Measurements from ENCODE around the gene SLC48A1.

The SLC48A1 gene

DNA sequence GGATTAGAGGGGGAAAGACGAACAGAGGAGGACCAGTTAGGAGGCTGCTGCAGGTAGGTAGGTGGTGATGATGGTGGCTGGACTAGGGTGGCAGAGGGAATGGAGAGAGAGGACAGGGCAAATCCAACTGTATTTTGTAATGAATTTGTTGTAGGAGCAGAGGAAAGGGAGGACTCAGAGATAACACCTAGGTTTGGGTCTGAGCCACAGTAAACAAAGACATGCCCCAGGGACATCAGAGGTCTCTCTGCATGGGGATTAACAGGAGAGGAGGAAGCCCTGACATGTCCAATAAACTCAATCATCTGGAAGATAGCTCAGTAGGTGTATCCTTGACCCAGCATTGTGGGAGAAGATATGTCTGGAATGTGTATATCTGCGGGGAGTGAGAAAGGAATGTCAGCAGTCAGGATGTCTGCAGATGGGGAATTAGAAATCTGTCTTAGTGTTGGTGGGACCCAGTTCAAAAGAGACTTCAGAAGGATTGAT lies 4.7 kb upstream of the SLC48A1 start:
- H3K27ac ChIP-seq: no peak overlapping the region
- no peaks in the 10 kb centered on the region for H3K36me3 ChIP-seq (ENCODE audit: insufficient read depth, low read length)
- DNase-seq (ENCODE audit: low read depth, low spot score): no peak
- no peak overlapping the region; the same call in 1 of the 2 replicates for H3K4me3 ChIP-seq
- H3K9ac ChIP-seq (ENCODE audit: insufficient read length): no peak overlapping the region
- TF ChIP-seq EZH2 (IDR thresholded peaks at IDR 0.05) (no peak), FOXP2 (optimal IDR thresholded peaks at IDR 0.05; ENCODE audit: control extremely low read depth, extremely low read length, insufficient read depth) (no peak), POLR2AphosphoS5 (IDR thresholded peaks at IDR 0.05; ENCODE audit: borderline replicate concordance, low read depth, low read length) (no peak)
- no peaks in the 10 kb centered on the region for H3K9me3 ChIP-seq (ENCODE audit: low read depth, low read length)

DNA sequence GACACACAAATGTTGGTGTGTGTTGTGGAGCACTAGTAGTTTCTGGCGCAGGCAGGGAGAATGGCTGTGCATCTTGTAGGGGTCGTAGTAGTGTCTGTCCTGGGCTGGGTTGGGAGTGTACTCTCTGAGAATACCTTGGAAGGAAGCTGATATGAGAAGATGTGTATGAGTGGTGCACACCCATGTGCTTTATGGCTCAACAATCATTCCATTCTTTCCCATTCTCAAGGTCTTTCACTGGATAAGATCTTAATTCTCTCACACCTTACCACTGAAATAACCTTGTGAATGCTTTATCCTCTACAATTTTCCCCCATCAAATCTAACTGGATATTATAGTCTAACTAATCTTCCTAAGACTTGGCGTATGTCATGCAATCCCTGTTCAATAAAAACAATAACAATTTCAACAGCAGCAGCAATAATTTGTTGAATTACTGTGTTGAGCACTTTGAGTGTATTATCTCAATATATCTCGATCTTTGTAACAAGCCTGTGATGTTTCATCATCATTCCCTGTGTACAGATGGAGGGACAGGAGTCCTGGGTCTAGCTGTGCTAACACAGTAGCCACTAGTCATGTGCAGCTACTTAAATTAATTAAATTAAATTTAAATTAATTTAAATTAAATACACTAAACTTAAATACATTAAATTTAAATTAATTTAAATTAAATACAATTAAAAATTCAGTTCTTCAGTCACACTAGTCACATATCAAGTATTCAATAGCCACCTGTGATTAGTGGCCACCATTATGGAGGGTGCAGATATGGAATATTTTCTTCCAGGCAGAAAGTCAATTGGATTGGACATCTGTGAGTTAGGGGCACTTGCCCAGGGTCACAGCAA lies 3.6 kb upstream of the SLC48A1 start:
- H3K9ac ChIP-seq (ENCODE audit: insufficient read length): peak overlapping the region; percentile 16
- TF ChIP-seq POLR2AphosphoS5 (IDR thresholded peaks at IDR 0.05; ENCODE audit: borderline replicate concordance, low read depth, low read length) (no peak), FOXP2 (optimal IDR thresholded peaks at IDR 0.05; ENCODE audit: control extremely low read depth, extremely low read length, insufficient read depth) (no peak), EZH2 (IDR thresholded peaks at IDR 0.05) (no peak)
- DNase-seq (ENCODE audit: low read depth, low spot score): no peak
- no peaks in the 10 kb centered on the region for H3K9me3 ChIP-seq (ENCODE audit: low read depth, low read length)
- no peaks in the 10 kb centered on the region for H3K36me3 ChIP-seq (ENCODE audit: insufficient read depth, low read length)
- H3K4me3 ChIP-seq: peak overlapping the region; percentile 63; the same call in 1 of the 2 replicates
- peak overlapping the region; percentile 49; the same call in 1 of the 2 replicates for H3K27ac ChIP-seq

DNA sequence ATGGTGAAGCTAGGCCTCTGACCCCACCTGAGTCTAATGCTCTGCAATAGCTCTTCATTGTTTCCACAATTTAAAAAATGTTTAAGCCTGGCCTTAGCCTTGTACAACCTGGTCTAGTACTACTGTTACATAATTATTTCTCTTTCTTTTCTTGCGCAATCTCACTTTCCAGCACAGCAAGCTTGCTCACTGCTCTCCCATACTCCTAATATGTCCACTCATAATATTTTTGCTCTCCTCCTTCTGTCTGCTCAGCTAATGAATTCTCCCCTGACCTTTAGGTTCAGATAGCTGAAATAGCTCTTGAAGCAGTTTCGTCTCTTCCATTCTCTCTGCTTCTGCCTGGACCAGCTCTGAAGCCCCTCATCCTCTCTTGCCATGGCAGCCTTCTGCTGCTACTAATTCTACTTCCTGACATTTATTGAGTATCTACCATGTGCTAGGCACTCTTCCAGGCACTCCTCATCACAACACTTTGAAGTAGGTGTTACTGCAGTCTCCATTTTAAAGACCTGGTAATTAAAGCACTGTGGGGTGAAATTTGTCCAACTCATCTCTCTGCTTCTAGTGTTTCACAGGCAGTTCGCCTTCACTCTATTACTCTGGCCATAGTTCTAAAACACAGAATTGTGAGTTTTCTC lies 2.8 kb upstream of the SLC48A1 start:
- TF ChIP-seq EZH2 (IDR thresholded peaks at IDR 0.05): no peak
- TF ChIP-seq POLR2AphosphoS5 (IDR thresholded peaks at IDR 0.05; ENCODE audit: borderline replicate concordance, low read depth, low read length): no peak
- no peak for TF ChIP-seq FOXP2 (optimal IDR thresholded peaks at IDR 0.05; ENCODE audit: control extremely low read depth, extremely low read length, insufficient read depth)
- no peak for DNase-seq (ENCODE audit: low read depth, low spot score)
- peak overlapping the region; percentile 63 for H3K4me3 ChIP-seq
- H3K9me3 ChIP-seq (ENCODE audit: low read depth, low read length): no peaks in the 10 kb centered on the region
- H3K36me3 ChIP-seq (ENCODE audit: insufficient read depth, low read length): no peaks in the 10 kb centered on the region
- peak overlapping the region; percentile 26 for H3K9ac ChIP-seq (ENCODE audit: insufficient read length)
- H3K27ac ChIP-seq: peak overlapping the region; percentile 49; the same call in 1 of the 2 replicates

DNA sequence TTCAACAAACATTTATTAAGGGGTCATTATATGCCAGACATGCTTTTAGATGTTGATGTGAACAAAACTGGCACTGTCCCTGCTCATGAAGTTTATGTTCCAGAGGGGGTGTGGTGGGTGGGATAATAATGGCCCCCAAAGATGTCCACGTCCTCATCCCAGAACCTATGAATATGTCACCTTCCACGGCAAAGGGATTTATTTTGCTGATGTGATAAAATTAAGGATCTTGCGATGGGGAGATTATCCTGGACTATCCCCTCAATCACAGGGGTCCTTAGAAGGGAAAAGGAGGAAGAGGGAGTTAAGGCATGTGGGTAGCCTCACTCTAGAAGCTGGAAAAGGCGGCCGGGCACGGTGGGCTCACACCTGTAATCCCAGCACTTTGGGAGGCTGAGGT lies 1.7 kb upstream of the SLC48A1 start:
- Histone ChIP-seq H3K36me3 (ENCODE audit: insufficient read depth, low read length) (no peaks in the 10 kb centered on the region), H3K27ac (no peak overlapping the region), H3K4me3 (no peak overlapping the region), H3K9me3 (ENCODE audit: low read depth, low read length) (no peaks in the 10 kb centered on the region), H3K9ac (ENCODE audit: insufficient read length) (no peak overlapping the region)
- DNase-seq (ENCODE audit: low read depth, low spot score): no peak
- TF ChIP-seq FOXP2 (optimal IDR thresholded peaks at IDR 0.05; ENCODE audit: control extremely low read depth, extremely low read length, insufficient read depth) (no peak), EZH2 (IDR thresholded peaks at IDR 0.05) (no peak), POLR2AphosphoS5 (IDR thresholded peaks at IDR 0.05; ENCODE audit: borderline replicate concordance, low read depth, low read length) (no peak)

DNA sequence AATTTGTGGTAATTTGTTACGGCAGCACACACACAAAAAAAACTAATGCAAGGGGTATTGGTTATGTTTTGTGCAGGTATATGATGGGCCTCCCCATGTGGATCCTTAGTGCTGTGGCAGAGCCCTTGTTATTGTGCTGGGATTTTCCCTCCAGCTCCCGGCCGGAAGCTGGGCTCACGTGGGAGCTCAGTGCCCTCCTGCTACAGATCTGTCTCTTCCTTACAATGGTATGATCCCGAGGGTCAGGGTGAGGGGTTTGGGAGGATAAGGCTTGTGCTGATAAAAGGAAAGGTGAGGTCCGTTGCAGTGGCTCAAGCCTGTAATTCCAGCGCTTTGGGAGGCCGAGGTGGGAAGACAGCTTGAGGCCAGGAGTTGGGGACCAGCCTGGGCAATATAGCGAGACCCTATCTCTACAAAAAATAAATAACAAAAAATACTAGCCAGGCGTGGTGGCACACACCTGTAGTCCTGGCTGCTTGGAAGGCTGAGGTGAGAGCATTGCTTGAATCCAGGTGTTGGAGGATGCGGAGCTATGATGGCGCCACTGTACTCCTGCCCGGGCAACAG lies 861 bp upstream of the SLC48A1 start:
- no peak overlapping the region for H3K27ac ChIP-seq
- DNase-seq (ENCODE audit: low read depth, low spot score): no peak
- H3K9ac ChIP-seq (ENCODE audit: insufficient read length): no peak overlapping the region
- no peaks in the 10 kb centered on the region for H3K9me3 ChIP-seq (ENCODE audit: low read depth, low read length)
- no peaks in the 10 kb centered on the region for H3K36me3 ChIP-seq (ENCODE audit: insufficient read depth, low read length)
- no peak for TF ChIP-seq POLR2AphosphoS5 (IDR thresholded peaks at IDR 0.05; ENCODE audit: borderline replicate concordance, low read depth, low read length)
- TF ChIP-seq EZH2 (IDR thresholded peaks at IDR 0.05): no peak
- no peak for TF ChIP-seq FOXP2 (optimal IDR thresholded peaks at IDR 0.05; ENCODE audit: control extremely low read depth, extremely low read length, insufficient read depth)
- H3K4me3 ChIP-seq: peak overlapping the region; percentile 91

DNA sequence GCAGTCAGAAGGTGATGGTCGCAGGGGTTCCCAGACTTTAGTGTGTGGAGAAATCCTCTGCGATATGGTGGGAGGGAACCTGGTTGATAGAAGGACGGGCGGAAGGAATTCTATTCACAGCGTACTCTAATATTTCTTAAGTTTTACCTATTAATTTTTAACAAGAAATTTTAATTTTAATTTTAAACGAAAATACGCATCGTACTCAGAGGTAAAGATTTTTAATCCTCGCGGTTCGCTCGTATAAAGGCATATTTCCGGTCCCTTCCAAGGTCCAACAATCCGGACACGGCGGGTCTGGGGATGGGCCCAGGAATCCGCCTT lies 338 bp upstream of the SLC48A1 start:
- Histone ChIP-seq H3K27ac (no peak overlapping the region), H3K9ac (ENCODE audit: insufficient read length) (peak overlapping the region; percentile 69)
- no peak for TF ChIP-seq FOXP2 (optimal IDR thresholded peaks at IDR 0.05; ENCODE audit: control extremely low read depth, extremely low read length, insufficient read depth)
- TF ChIP-seq POLR2AphosphoS5 (IDR thresholded peaks at IDR 0.05; ENCODE audit: borderline replicate concordance, low read depth, low read length): no peak
- TF ChIP-seq EZH2 (IDR thresholded peaks at IDR 0.05): no peak

DNA sequence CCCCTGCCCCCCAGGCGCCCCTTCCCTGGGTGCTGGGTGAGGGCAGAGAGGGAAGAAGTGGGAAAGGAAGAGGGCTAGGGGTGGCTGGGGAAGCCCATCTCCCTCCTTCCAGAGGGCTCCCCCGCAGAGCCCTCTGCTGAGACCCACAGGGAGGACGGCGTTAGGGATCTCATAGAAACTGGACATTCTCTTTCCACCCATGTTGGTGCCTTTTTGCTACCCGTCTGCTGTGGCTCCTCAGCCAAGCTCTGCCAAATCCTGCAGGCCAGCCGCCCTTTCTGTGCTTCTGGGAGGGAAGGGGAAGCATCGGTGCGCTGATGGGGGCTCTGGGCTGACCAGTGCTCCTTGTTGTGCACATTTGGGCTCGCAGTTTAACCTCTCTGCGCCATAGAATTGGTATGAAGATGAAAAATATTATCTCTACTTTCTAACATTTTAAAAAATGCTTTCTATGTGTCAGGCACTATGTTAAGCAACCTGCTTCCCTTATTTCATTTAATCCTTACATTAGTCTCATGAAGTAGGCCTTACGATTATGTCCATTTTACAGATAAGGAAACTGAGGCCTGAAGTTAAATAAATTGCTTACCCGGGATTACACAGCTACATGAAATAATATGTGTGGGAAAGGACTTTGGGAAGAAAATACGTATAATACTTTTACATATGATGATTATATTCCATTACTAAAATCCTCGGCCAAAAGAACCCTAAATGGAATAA lies 981 bp downstream of the SLC48A1 start:
- peak overlapping the region; percentile 83 for H3K9ac ChIP-seq (ENCODE audit: insufficient read length)

More for the DNA sequence above, 338 bp upstream of the SLC48A1 start:
- no peak for DNase-seq (ENCODE audit: low read depth, low spot score)
- H3K9me3 ChIP-seq (ENCODE audit: low read depth, low read length): no peaks in the 10 kb centered on the region
- peak overlapping the region; percentile 91 for H3K4me3 ChIP-seq
- no peaks in the 10 kb centered on the region for H3K36me3 ChIP-seq (ENCODE audit: insufficient read depth, low read length)

More for the DNA sequence above, 981 bp downstream of the SLC48A1 start:
- TF ChIP-seq FOXP2 (optimal IDR thresholded peaks at IDR 0.05; ENCODE audit: control extremely low read depth, extremely low read length, insufficient read depth): no peak
- no peak for TF ChIP-seq EZH2 (IDR thresholded peaks at IDR 0.05)
- TF ChIP-seq POLR2AphosphoS5 (IDR thresholded peaks at IDR 0.05; ENCODE audit: borderline replicate concordance, low read depth, low read length): no peak
- H3K4me3 ChIP-seq: peak overlapping the region; percentile 91
- no peaks in the 10 kb centered on the region for H3K9me3 ChIP-seq (ENCODE audit: low read depth, low read length)
- H3K36me3 ChIP-seq (ENCODE audit: insufficient read depth, low read length): no peaks in the 10 kb centered on the region
- DNase-seq (ENCODE audit: low read depth, low spot score): no peak
- H3K27ac ChIP-seq: no peak overlapping the region
